GM10847 (cell line): ENCODE data around the gene XBP1.

ENCODE experiments used
- POLR2A ChIP-seq: IDR thresholded peaks from 2 replicates; pipeline ENCODE4 v1.6.1; 2011; ENCODE audit not compliant: insufficient read length; ENCODE audit errors: extremely low read depth

XBP1 gene

DNA sequence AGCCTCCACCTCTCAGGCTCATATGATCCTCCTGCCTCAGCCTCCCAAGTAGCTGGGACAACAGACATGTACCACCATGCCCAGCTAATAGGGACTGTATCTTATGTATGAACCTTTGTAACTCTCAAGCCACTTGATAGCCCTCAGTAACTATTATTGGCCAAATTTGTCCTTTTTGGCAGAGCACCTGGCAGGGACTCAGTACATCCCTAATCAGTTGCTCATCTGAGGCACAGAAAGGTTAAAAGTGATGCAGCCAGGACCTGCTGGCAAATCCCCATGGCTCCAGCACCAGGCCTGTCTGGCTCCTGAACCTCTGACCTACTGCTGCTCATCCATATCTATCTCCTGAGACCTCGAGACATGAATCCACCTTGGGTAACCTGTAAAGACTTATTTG lies 21.1 kb upstream of the XBP1 start:
- TF ChIP-seq POLR2A, result no peak

DNA sequence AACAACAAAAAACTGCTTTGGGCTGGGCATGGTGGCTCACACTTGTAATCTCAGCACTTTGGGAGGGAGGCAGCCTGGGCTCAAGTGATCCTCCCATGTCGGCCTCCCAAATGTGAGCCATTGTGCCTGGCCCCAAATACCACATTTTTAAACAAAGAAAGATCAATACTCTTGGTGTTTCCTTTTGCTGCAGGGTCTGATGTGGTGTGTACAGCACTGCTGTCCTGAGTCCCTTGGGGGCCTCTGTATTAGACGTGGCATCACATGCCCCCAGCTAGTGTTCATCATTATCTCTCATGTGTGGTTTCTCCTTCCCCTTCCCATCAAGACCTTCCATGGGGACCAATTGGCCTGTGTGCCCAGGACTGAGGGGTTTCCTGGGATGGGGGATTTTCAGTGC lies 20.5 kb upstream of the XBP1 start:
- TF ChIP-seq POLR2A, result no peak

DNA sequence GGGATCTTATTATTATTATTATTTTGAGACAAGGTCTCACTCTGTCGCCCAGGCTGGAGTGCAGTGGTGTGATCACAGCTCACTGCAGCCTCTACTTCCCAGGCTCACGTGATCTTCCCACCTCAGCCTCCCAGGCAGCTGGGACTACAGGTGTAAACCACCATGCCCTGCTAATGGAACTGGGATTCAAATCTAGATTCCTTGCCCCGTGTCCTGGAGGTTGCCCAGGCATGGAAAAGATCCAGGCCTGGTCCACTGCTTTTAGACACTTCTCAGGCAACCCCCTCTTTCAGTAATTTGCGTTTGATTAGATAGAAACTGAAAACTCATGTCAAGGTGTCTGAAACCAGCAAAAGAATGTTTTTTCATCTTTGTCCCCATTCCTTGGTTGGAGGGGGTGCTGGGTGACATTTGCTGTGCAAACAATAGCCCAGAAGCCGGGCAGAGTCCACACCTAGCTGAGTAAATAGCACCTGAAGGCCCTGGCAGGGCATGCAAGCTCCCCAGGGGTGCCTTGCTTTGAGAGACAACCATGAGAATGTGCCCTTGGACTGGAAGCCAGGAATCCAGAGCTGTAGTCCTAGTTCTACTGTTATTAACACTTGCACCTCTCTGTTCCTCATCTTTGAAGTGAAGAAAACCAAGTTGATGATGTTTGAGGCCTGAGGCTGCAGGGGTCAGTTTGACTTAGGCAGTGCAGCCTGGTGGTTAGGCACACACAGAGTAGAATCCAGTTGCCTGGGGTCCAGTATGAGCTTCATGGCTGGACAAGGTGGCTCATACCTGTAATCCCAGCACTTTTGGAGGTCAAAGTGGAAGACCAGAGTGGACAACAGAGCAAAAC lies 19.1 kb upstream of the XBP1 start:
- TF ChIP-seq POLR2A, result no peak

DNA sequence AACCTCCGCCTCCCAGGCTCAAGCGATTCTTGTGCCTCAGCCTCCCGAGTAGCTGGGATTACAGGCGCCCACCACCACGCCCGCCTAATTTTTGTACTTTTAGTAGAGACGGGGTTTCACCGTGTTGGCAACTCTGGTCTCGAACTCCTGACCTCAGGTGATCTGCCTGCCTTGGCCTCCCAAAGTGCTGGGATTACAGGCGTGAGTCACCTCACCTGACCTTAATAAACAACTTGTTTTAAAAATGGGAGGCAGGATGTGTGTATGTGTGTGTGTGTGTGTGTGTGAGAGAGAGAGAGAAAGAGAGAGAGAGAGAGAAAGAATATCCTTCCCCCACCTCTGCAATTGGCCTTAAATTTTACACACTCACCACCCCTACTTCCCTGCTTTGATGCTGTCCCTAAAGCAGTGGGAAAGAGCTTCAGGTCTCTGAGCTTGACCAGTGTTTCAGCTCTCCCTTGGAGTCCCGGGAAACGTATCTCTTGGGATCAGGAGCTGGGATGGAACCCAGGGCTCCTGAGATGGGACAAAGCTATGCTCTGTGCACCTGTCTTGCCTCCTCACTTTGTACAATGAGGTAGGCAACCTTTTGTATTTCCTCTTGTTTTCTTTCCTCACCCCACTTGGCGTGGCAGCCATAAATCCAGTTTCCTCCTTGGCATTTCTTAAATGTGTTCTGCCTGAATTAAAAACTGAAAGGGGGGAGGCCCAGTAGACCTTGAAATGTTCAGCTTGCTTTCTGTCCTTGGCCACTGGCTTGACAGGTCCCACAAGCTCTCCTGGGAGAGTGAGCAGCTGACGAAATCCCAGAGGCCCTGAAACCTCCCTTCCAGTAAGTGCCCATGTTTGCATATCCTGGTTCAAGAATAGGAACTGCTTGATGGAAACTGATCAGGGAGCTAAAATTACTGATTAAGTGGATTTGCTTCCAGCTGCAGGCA lies 17.8 kb upstream of the XBP1 start:
- TF ChIP-seq POLR2A, result no peak

DNA sequence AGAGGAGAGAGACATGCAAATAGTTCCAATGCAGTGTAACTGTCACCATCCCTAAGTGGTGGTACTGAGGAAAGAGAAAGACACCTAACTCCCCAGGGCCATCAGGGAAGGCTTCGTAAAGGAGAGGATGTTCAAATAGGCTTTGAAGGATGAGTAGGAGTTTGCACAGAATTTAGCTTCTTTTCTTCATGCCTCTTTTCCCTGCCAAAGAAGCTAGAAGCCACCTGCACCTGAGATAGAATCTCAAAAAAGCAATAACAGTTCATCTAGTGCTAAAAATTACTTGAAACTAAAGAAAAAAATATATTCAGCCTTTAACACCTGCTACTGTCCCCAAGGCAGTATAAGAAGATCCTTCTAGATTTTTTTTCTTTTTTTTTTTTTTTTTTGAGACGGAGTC lies 16.7 kb upstream of the XBP1 start:
- TF ChIP-seq POLR2A, result no peak

DNA sequence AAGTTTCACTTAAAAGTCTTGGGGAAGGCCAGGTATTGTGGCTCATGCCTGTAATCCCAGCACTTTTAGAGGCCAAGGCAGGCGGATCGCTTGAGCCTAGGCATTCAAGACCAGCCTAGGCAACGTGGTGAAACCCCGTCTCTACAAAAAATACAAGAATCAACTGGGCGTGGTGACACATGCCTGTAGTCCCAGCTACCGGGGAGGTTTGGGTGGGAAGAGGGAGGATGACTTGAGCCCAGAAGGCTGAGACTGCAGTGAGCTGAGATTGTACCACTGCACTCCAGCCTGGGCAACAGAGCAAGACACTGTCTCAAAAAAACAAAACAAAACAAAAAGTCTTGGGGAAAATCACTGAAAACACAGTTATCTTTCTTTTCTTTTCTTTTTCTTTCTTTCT lies 15.4 kb upstream of the XBP1 start:
- TF ChIP-seq POLR2A, result no peak

DNA sequence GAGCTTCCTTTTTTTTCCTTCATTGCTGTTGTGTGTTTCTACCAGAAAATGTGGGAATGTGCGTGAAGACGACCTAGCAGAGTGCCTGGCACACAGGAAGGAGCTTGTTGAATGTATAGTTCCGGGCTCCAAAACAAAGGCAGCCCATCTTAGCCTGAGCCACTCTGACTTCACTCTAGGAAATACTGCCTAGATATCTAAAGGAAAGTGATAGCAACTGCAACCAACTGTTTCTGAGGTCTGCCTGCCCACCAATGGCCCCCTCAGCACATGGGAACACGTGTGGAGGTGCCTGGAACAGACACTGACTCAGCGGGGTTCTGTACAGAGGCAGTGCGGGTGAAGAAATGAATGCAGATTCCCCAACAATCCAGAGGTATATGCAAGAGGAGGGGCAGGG lies 14.7 kb upstream of the XBP1 start:
- TF ChIP-seq POLR2A, result no peak

DNA sequence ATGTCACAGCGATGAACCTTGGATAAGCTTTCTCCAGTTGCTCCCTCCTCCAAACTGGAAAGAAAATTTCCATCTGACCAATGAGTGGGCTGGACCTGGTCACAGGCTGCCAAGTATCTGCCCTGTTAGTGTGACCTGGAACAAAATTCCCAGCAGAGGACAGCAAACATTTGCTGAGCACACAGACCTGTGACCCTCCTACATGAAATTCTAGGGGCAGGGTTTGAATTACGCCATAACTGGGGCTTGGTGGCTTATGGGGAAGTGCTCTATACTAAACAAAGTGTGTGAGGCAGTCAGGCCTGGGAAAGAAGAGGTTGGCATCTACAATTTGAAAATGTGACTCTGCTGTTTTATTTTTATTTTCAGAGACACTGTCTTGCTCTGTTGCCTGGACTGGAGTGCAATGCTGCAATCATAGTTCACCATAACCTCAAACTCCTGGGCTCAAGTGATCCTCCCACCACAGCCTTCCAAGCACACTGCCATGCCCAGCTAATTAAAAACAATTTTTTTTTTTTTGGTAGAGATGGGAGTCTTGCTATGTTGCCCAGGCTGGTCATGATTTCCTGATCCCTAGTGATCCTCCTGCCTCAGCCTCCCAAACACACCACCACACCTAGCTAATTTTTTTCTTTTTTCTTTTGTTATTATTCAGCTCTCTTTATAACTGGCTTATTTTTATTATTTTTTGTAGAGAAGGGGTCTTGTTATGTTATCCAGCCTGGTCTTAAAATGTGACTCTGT lies 13.6 kb upstream of the XBP1 start:
- TF ChIP-seq POLR2A, result no peak

DNA sequence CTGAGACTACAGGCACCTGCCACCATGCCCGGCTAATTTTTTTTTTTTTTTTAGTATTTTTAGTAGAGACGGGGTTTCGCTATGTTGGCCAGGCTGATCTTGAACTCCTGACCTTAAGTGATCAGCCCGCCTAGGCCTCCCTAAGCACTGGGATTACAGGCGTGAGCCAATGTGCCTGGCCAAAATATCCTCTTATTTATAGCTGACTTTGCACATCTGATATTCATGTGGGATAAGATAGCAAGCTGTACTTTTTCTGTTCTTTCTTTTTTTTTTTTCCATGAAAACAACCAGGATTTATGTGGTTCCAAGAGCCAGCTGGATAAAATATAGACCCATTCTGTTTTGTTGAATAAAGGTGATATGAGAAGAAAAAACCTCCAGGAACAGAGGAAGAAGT lies 12.1 kb upstream of the XBP1 start:
- no peak for TF ChIP-seq POLR2A

DNA sequence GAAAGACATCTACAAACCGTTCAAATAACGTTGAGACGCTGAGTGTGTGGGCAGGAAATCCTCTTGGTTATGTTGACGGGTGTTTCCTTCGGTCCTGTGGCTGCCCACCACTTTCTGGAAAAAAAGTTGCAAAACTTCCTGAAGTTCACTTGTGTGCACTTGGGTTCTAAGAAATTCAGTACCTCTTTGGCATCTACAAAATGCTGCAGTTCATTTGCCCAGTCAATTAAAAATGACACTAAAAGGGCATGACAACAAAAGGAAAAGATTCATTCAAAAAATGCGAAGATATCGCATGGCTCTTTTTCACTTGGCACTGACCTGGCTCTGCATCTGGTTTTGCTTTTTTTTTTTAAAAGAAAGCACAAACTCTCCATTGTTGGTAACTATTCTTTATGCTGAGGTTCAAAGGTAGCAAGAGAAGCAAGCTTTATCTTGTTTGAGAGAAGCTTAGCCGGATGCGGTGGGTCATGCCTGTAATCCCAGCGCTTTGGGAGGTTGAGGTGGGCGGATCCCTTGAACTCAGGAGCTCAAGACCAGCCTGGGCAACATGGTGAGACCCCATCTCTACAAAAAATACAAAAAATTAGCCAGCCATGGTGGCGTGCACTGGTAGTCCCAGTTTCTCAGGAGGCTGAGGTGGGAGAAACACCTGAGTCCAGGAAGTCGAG lies 10.6 kb upstream of the XBP1 start:
- TF ChIP-seq POLR2A, result no peak

DNA sequence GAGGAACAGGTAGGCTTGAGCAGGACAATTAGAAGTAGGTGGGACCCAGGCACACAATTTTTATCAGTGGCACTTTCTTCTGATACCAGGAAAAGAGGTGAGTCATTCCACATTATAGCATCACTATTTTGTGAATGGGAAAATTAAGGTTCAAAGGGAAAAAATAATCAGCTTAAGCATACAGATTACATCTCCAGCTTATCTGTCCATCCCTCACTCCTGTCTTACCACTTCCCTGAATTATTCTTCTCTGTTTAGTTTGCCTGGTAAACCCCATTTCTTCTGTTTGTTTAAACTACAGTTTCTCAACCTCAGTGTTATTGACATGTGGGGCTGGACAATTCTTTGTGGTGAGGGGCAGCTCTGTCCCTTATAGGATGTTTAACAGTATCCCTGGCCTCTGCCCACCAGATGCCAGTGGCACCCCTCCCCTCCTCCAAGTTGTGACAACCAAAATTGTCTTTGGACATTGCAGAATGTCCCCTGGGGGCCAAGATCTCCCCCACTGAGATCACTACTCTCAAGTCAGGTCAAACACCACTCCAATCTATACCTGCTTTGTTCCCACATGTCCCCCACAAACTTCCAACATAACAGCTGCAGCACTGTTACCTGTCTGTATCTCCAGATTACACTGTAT lies 8.5 kb upstream of the XBP1 start:
- TF ChIP-seq POLR2A, result no peak

DNA sequence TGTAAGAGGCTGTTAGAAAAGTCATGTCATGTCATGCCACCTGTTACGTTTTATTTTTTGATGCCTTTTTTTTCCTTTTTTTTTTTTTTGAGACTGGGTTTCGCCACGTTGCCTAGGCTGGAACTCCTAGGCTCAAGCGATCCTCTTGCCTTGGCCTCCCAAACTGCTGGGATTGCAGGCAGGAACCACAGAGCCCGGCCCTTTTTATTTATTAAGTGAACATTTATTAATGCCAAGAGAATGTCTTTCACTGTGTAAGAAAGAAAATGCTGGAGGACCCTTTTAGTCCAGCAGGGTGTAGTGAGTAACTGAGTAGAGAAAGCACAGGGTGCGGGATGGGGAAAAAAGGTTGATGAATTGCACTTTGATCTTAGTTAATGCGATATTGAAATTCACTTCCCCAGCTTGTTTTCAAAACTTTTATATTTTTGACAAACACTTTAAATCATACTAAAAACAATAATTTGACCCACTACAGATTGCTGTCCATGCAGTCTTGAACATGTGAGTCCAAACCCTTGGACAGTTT lies 2.3 kb upstream of the XBP1 start:
- no peak for TF ChIP-seq POLR2A

DNA sequence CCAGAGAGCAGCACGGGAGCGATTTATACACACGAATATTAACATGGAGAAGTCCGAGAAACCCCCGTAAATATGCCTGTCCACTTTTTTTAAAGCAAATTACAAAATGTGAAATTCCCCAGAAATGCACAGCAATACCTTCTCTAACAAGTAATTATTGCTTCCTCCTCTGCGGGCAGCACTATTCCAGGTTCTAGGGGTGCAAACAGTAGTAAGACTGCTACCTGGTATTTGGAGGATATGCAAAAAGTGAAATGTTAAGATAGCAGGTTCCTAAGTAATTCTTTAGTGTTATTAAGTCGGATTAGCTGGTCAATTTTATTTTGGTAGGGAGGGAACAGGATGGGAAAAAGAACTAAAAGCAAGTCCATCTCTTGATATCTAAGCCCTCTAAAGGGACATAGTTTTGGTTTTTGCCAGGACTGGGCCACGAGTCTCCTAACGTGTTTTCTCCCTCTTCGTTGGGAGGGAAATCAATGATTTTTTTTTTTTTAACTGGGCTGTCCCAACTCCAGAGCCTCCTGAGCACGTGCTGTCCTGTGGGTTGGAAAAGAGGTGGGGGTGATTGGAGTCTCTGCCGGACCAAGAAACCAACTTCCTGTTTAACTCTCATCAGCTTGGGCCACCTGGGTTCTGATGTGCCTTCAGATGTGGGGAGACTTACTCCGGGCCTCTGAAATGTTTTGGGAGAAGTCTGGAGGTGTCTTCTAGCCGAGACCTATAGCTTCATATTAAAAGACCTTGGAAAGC lies 1.7 kb upstream of the XBP1 start:
- no peak for TF ChIP-seq POLR2A
